SJCRH30 (cell line): Measurements from ENCODE around the gene AATF. TPM values are rescaled to one million over a fixed set of nuclear protein-coding genes. Genes with fewer than 3 reads are reported as not detected.

Experiments
- DNase-seq, 2 experiments: peaks; one replicate each; pipeline ENCODE4 v3.0.0-alpha.2; 2015 to 2020
- H3K27ac ChIP-seq: fragments of 250-450 bp; sonication (Bioruptor Pico); 2 replicates; pipeline ENCODE4 v1.5.1; 2020; ENCODE audit warnings: mild to moderate bottlenecking, moderate library complexity
- H3K27me3 ChIP-seq: fragments of 250-450 bp; sonication (Bioruptor Pico); 2 replicates; pipeline ENCODE4 v1.5.1; 2020; ENCODE audit warnings: mild to moderate bottlenecking, moderate library complexity
- H3K36me3 ChIP-seq: fragments of 250-450 bp; sonication (Bioruptor Pico); 2 replicates; pipeline ENCODE4 v1.5.1; 2020; ENCODE audit warnings: mild to moderate bottlenecking, moderate library complexity
- H3K4me1 ChIP-seq: fragments of 250-450 bp; sonication (Bioruptor Pico); 2 replicates; pipeline ENCODE4 v1.5.1; 2020; ENCODE audit warnings: mild to moderate bottlenecking, moderate library complexity
- H3K4me3 ChIP-seq: fragments of 250-450 bp; sonication (Bioruptor Pico); 2 replicates; pipeline ENCODE4 v1.5.1; 2020; ENCODE audit warnings: mild to moderate bottlenecking, moderate library complexity
- H3K9me3 ChIP-seq: fragments of 250-450 bp; sonication (Bioruptor Pico); replicated peaks from 2 replicates; pipeline ENCODE4 v1.5.1; 2020; ENCODE audit warnings: mild to moderate bottlenecking, moderate library complexity
- total RNA-seq: library from RNA; depleted of rRNA; stranded (reverse); fragments of >200 nt; shearing (Covaris generic); gene quantifications from 2 replicates; pipeline ENCODE4 v1.2.3, GENCODE V29; 2014

The AATF gene
- total RNA-seq, 1 experiment from 2014 or later = 65.3 TPM

GRCh38 chr17:36975922-36976515, 27.3 kb downstream of the AATF start:
- peaks cover 26% of the 10 kb centered on the region for H3K4me1 ChIP-seq
- DNase-seq = no peak
- no peaks in the 10 kb centered on the region for H3K36me3 ChIP-seq
- no peak overlapping the region for H3K4me3 ChIP-seq
- no peak overlapping the region for H3K27ac ChIP-seq
- no peaks in the 10 kb centered on the region for H3K27me3 ChIP-seq
- H3K9me3 ChIP-seq = no peaks in the 10 kb centered on the region

- H3K27ac ChIP-seq = no peak overlapping the region
- H3K36me3 ChIP-seq = no peaks in the 10 kb centered on the region
- no peak for DNase-seq
Measured at GRCh38 chr17:36977066-36977465, 28.3 kb downstream of the AATF start.

GRCh38 chr17:36977568-36977967, 28.8 kb downstream of the AATF start:
- Histone ChIP-seq H3K27ac (no peak overlapping the region), H3K36me3 (no peaks in the 10 kb centered on the region), H3K27me3 (no peaks in the 10 kb centered on the region), H3K4me3 (no peak overlapping the region), H3K4me1 (peaks cover 23% of the 10 kb centered on the region), H3K9me3 (no peaks in the 10 kb centered on the region)
- no peak for DNase-seq

More at GRCh38 chr17:36977066-36977465, 28.3 kb downstream of the AATF start:
- H3K4me1 ChIP-seq = peaks cover 24% of the 10 kb centered on the region
- no peaks in the 10 kb centered on the region for H3K27me3 ChIP-seq
- no peaks in the 10 kb centered on the region for H3K9me3 ChIP-seq
- no peak overlapping the region for H3K4me3 ChIP-seq

- no peaks in the 10 kb centered on the region for H3K36me3 ChIP-seq
- H3K9me3 ChIP-seq = no peaks in the 10 kb centered on the region
- no peak overlapping the region for H3K4me3 ChIP-seq
- no peaks in the 10 kb centered on the region for H3K27me3 ChIP-seq
- peaks cover 23% of the 10 kb centered on the region for H3K4me1 ChIP-seq
- peak in 1 of 2 experiments; percentile 48 for DNase-seq
- no peak overlapping the region for H3K27ac ChIP-seq
Measured at GRCh38 chr17:36978810-36979564, 30.2 kb downstream of the AATF start.

DNA sequence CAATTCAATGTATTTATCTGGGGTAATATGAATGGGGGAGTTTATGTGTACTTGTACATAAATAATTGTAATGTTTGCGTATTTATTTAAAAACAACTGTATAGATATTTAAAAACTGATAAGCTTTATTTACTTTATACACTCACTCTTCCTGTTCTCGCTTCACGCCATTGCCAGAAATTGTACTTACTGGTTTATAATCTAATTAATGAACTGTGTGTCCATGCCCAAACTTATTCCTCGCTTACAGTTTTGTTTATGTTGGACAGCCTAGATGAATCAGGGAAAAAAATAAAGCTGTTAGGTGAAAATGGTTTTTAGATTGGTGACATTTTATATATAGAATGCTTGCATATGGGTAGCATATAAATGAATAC, 30.8 kb downstream of the AATF start:
- Histone ChIP-seq H3K9me3 (no peaks in the 10 kb centered on the region), H3K27ac (peak overlapping the region; percentile 1; the same call in 1 of the 2 replicates)
- peak in 1 of 2 experiments; percentile 26 for DNase-seq

DNA sequence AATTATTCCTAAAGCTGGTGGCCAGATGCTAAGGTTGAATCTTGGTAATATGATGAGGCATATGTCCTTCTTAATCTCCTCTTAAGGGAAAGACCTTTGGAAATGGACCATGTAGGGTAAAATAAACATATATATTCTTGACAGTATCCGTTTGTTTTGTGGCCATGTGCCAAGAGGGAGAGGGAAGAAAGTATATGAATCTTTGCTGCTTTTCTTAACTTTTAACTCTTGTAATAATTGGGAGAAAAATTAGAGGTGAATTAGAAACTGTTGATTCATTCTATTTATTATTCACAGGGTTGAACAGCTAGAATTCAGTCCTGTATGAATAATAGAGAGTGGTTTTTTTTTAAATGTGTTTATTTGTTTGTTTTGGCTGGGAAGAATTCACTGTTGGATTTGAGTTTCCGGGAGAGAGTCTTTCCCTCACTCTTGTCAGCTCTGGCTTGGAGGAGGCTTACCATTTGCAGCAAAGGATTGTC, 31.6 kb downstream of the AATF start:
- Histone ChIP-seq H3K27ac (no peak overlapping the region), H3K27me3 (no peaks in the 10 kb centered on the region), H3K9me3 (no peaks in the 10 kb centered on the region), H3K36me3 (no peaks in the 10 kb centered on the region), H3K4me3 (no peak overlapping the region), H3K4me1 (peaks cover 23% of the 10 kb centered on the region)
- peak; percentile 42 to 84 for DNase-seq

More for the DNA sequence above, 30.8 kb downstream of the AATF start:
- H3K4me1 ChIP-seq = peaks cover 23% of the 10 kb centered on the region
- H3K36me3 ChIP-seq = no peaks in the 10 kb centered on the region
- no peak overlapping the region for H3K4me3 ChIP-seq
- no peaks in the 10 kb centered on the region for H3K27me3 ChIP-seq

DNA sequence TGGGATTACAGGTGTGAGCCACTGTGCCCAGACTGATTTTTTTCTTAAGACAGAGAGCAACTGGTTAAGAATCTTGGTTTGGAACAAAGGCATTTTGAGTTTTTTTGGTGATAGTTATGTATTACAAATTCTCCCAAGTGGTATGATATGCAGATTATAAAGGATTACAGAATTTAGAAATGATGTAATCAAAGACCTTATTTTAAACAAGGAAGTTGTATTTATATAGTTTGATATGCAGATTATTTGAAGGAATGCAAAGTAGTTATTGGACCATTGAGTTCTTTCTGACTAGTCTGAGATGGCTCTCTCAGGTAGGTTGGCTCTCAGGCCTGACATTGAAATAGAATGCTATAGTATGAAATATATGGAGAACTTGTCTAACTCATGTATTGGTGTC, 34.9 kb downstream of the AATF start:
- Histone ChIP-seq H3K9me3 (no peaks in the 10 kb centered on the region), H3K4me1 (peaks cover 23% of the 10 kb centered on the region), H3K27ac (no peak overlapping the region), H3K27me3 (no peaks in the 10 kb centered on the region), H3K4me3 (no peak overlapping the region), H3K36me3 (peaks cover 22% of the 10 kb centered on the region)
- no peak for DNase-seq

DNA sequence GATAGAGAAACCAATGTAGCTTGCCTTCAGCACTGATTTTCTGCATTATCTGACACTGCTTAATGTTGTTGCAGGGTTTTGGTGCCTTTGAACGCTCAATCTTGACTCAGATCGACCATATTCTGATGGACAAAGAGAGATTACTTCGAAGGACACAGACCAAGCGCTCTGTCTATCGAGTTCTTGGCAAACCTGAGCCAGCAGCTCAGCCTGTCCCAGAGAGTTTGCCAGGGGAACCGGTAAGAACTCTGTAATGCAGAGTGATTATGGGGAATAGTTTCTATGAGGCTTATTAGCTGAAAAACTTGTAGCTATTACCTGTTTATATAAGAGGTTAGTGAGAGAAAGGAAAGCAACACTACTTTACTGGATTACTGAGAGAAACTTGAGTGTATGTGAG, 40.4 kb downstream of the AATF start:
- peaks cover 63% of the 10 kb centered on the region for H3K36me3 ChIP-seq
- H3K4me1 ChIP-seq = no peaks in the 10 kb centered on the region
- no peaks in the 10 kb centered on the region for H3K9me3 ChIP-seq

GRCh38 chr17:36992701-36993100, 43.9 kb downstream of the AATF start:
- no peaks in the 10 kb centered on the region for H3K4me1 ChIP-seq

More for the DNA sequence above, 40.4 kb downstream of the AATF start:
- no peak overlapping the region for H3K4me3 ChIP-seq
- H3K27me3 ChIP-seq = no peaks in the 10 kb centered on the region
- DNase-seq = no peak
- no peak overlapping the region for H3K27ac ChIP-seq

GRCh38 chr17:36993227-36993626, 44.5 kb downstream of the AATF start:
- H3K27ac ChIP-seq = no peak overlapping the region
- H3K4me3 ChIP-seq = no peak overlapping the region
- no peaks in the 10 kb centered on the region for H3K27me3 ChIP-seq
- no peak for DNase-seq
- H3K4me1 ChIP-seq = no peaks in the 10 kb centered on the region
- H3K9me3 ChIP-seq = no peaks in the 10 kb centered on the region
- peaks cover 79% of the 10 kb centered on the region for H3K36me3 ChIP-seq

More at GRCh38 chr17:36992701-36993100, 43.9 kb downstream of the AATF start:
- Histone ChIP-seq H3K9me3 (no peaks in the 10 kb centered on the region), H3K36me3 (peaks cover 75% of the 10 kb centered on the region), H3K4me3 (no peak overlapping the region), H3K27me3 (no peaks in the 10 kb centered on the region), H3K27ac (no peak overlapping the region)
- no peak for DNase-seq

GRCh38 chr17:36994438-36994837, 45.7 kb downstream of the AATF start:
- no peaks in the 10 kb centered on the region for H3K4me1 ChIP-seq
- H3K36me3 ChIP-seq = peaks cover 79% of the 10 kb centered on the region
- DNase-seq = no peak
- no peaks in the 10 kb centered on the region for H3K27me3 ChIP-seq
- no peaks in the 10 kb centered on the region for H3K9me3 ChIP-seq
- H3K27ac ChIP-seq = no peak overlapping the region
- no peak overlapping the region for H3K4me3 ChIP-seq

DNA sequence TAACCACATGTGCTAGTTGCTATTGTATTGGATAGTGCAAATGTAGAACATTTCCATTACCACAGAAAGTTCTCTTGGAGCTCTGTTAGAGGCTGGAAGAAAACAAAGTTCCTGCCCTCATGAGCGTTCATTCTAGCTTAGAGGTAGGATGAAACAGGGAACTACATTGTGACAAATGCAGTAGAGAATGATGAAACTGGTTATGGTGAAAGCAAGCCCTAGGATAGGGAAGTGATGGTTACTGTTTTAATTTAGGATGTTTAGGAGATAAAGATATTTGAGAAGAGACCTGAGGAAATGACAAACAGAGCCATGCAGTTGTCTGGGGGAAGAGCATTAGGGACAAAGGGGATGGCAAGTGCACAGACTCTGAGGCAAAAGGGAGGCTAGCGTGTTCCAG, 50.7 kb downstream of the AATF start:
- Histone ChIP-seq H3K4me1 (no peaks in the 10 kb centered on the region), H3K36me3 (peaks cover 66% of the 10 kb centered on the region), H3K27me3 (no peaks in the 10 kb centered on the region)

GRCh38 chr17:37016780-37017179, 68.0 kb downstream of the AATF start:
- Histone ChIP-seq H3K4me1 (no peaks in the 10 kb centered on the region), H3K36me3 (peaks cover 16% of the 10 kb centered on the region), H3K9me3 (no peaks in the 10 kb centered on the region), H3K27ac (no peak overlapping the region), H3K4me3 (no peak overlapping the region), H3K27me3 (no peaks in the 10 kb centered on the region)
- DNase-seq = no peak

More for the DNA sequence above, 50.7 kb downstream of the AATF start:
- H3K27ac ChIP-seq = no peak overlapping the region
- peaks cover 3% of the 10 kb centered on the region; the same call in 1 of the 2 replicates for H3K9me3 ChIP-seq
- no peak for DNase-seq
- H3K4me3 ChIP-seq = no peak overlapping the region

- no peak overlapping the region for H3K4me3 ChIP-seq
- H3K27me3 ChIP-seq = no peaks in the 10 kb centered on the region
- no peak for DNase-seq
- H3K36me3 ChIP-seq = peaks cover 19% of the 10 kb centered on the region
- H3K9me3 ChIP-seq = no peaks in the 10 kb centered on the region
- no peaks in the 10 kb centered on the region for H3K4me1 ChIP-seq
- H3K27ac ChIP-seq = no peak overlapping the region
Measured at GRCh38 chr17:37017404-37017803, 68.7 kb downstream of the AATF start.

- Histone ChIP-seq H3K4me3 (no peak overlapping the region), H3K4me1 (no peaks in the 10 kb centered on the region), H3K36me3 (peaks cover 27% of the 10 kb centered on the region), H3K27ac (no peak overlapping the region), H3K9me3 (no peaks in the 10 kb centered on the region), H3K27me3 (no peaks in the 10 kb centered on the region)
- no peak for DNase-seq
Measured at GRCh38 chr17:37019117-37019740, 70.5 kb downstream of the AATF start.
